C4-2B (cell line): Measurements from ENCODE around the gene CFAP126.

ENCODE experiments used
- CTCF ChIP-seq: fragments of 450-650 bp; conservative IDR thresholded peaks from 2 replicates; pipeline ENCODE4 v1.5.1; 2017; ENCODE audit warnings: mild to moderate bottlenecking
- ZFX ChIP-seq: fragments of 450-650 bp; IDR thresholded peaks from 2 replicates; pipeline ENCODE4 v1.6.1; 2017

- TF ChIP-seq CTCF (no peak), ZFX (no peak; the same call in 1 of the 2 replicates)
These were observed 31.2 kb upstream of the CFAP126 start for GRCh38 chr1:161398900-161399256.
